K562 (cell line): ENCODE measurements around the gene GOLGA8A. TPM values are rescaled to one million over a fixed set of nuclear protein-coding genes. Genes with fewer than 3 reads are reported as not detected.
"Not testable (repeated sequence)": the region's sequence is repeated elsewhere in the genome, so short reads cannot be mapped to it uniquely, and the experiment has no call there.

ENCODE experiments used
- ATAC-seq: fragments of 200-7000 bp; cut with Tn5 transposase; 3 replicates; pipeline ENCODE4 v1.9.1; 2020; ENCODE audit warnings: moderate library complexity
- BruUV-seq: library from RNA; stranded (reverse); fragments of 400-500 nt; replicated peaks from 2 replicates; lab custom pipeline; 2021; lab: Mats Ljungman, UMichigan
- CTCF ChIA-PET: fragments of 300-600 bp; formaldehyde crosslinking; extraction: SDS; loops from one replicate; lab custom pipeline; 2021; ENCODE audit warnings: low intra/inter-chr PET ratio; lab: Yijun Ruan, JAX
- POLR2A ChIA-PET: fragments of 300-600, 350-650 bp; sonication (Branson Sonifier 250); formaldehyde crosslinking; extraction: SDS; loops from one replicate; lab custom pipeline; 2021; ENCODE audit warnings: antibody characterized with exemption, inconsistent platforms; lab: Yijun Ruan, JAX
- DNase-seq, 4 experiments: peaks; one replicate each; pipeline versions ENCODE4 v3.0.0 to v3.0.0-alpha.2; 2011 to 2018; ENCODE audit warnings: low spot score in 3 of 4, mixed read lengths in 3 of 4; ENCODE audit errors: extremely low read depth in 1 of 4
- FAIRE-seq: peaks from 2 replicates; lab custom pipeline; 2011; peaks lifted over from hg19 to GRCh38; lab: Jason Lieb, UNC
- H2AFZ ChIP-seq: 2 replicates; pipeline ENCODE4 v1.6.0; 2011; ENCODE audit warnings: low read depth, low read length, control low read depth, inconsistent platforms
- H3K27ac ChIP-seq: fragments of 200-600 bp; 3 replicates; pipeline ENCODE4 v1.8.0; 2011; ENCODE audit warnings: low read depth, mild to moderate bottlenecking, control low read depth, inconsistent platforms, low read length, moderate library complexity, mixed read lengths; ENCODE audit errors: extremely low read depth
- H3K27me3 ChIP-seq, 2 experiments: fragments of 300-600 bp in 1 of 2; 2 replicates in 1 of 2; 3 replicates in 1 of 2; pipeline versions ENCODE4 v1.6.0 to v1.8.0; 2011; ENCODE audit warnings: inconsistent platforms in 2 of 2, low read length in 2 of 2, mild to moderate bottlenecking in 1 of 2, mixed read lengths in 1 of 2, moderate library complexity in 1 of 2; ENCODE audit not compliant: control insufficient read depth in 2 of 2, insufficient read depth in 2 of 2
- H3K36me3 ChIP-seq: fragments of 300-600 bp; 3 replicates; pipeline ENCODE4 v1.8.0; 2011; ENCODE audit warnings: mild to moderate bottlenecking, low read length, inconsistent platforms; ENCODE audit not compliant: control insufficient read depth, insufficient read depth
- H3K4me1 ChIP-seq, 2 experiments: fragments of 200-600 bp in 1 of 2; replicated peaks in 1 of 2; 2 replicates in 1 of 2; 3 replicates in 1 of 2; pipeline versions ENCODE4 v1.5.1 to v1.8.0; 2011; ENCODE audit warnings: inconsistent platforms in 2 of 2, low read length in 2 of 2, mild to moderate bottlenecking in 1 of 2, mixed read lengths in 1 of 2, moderate library complexity in 1 of 2; ENCODE audit not compliant: control insufficient read depth in 2 of 2, insufficient read depth in 2 of 2
- H3K4me2 ChIP-seq: 2 replicates; pipeline ENCODE4 v1.6.1; 2011; ENCODE audit warnings: low read length, control low read depth, inconsistent platforms, mixed read lengths; ENCODE audit not compliant: insufficient read depth
- H3K4me3 ChIP-seq: fragments of 200-600 bp; sonication (generic), shearing (Covaris generic); 2 replicates; pipeline ENCODE4 v1.5.1; 2016; ENCODE audit warnings: control low read depth, inconsistent platforms
- H3K79me2 ChIP-seq: fragments of 200-600 bp; 3 replicates; pipeline ENCODE4 v1.8.0; 2011; ENCODE audit warnings: low read length, inconsistent platforms; ENCODE audit not compliant: control insufficient read depth, insufficient read depth
- H3K9ac ChIP-seq, 2 experiments: 2 replicates each; pipeline versions ENCODE4 v1.6.0 to v1.6.1; 2011; ENCODE audit warnings: low read depth in 2 of 2, low read length in 2 of 2, control low read depth in 1 of 2, inconsistent platforms in 1 of 2, mild to moderate bottlenecking in 1 of 2, mixed read lengths in 1 of 2; ENCODE audit not compliant: insufficient read depth in 1 of 2
- H3K9me1 ChIP-seq: one replicate; pipeline ENCODE4 v1.6.0; 2011; ENCODE audit warnings: inconsistent platforms, mild to moderate bottlenecking, low read length, moderate library complexity; ENCODE audit not compliant: control insufficient read depth, insufficient read depth
- H3K9me3 ChIP-seq: replicated peaks from 2 replicates; pipeline ENCODE4 v1.5.1; 2011; ENCODE audit warnings: low read depth, low read length, inconsistent platforms; ENCODE audit not compliant: control insufficient read depth, insufficient read depth
- H4K20me1 ChIP-seq: replicated peaks from 2 replicates; pipeline ENCODE4 v1.6.1; 2011; ENCODE audit warnings: low read length, inconsistent platforms, mixed read lengths; ENCODE audit not compliant: control insufficient read depth, insufficient read depth
- WGBS: fragments of 100-300 bp; shearing (Covaris generic); methylation state at CpG from one replicate; pipeline ENCODE4 v1.1.6; 2016; ENCODE audit warnings: low coverage, mixed read lengths; ENCODE audit not compliant: insufficient coverage; ENCODE audit errors: missing lambda C conversion rate; 5-methylcytosine and 5-hydroxymethylcytosine counted together
- in situ Hi-C: fragments of 300-500 bp; cut with MboI; formaldehyde crosslinking; loops from 4 replicates; pipeline ENCODE4 v1.15.0; 2018; ENCODE audit warnings: inconsistent platforms, mixed read lengths
- intact Hi-C: fragments of 100-400 bp; cut with micrococcal nuclease; formaldehyde crosslinking; loops from 2 replicates; pipeline ENCODE4 v1.14.2; 2022
- polyA plus RNA-seq, 8 experiments: library from polyadenylated mRNA; depleted of rRNA in 4 of 8; stranded (reverse) in 5 of 8; unstranded in 3 of 8; fragments of >200 nt; fragmentation: Nextera tagmentation in 2 of 8; fragmentation: Illumina TruSeq in 1 of 8; extraction: Ambion mirVana in 2 of 8; extraction: Trizol in 1 of 8; gene quantifications; 2 replicates each; pipeline versions ENCODE4 v1.2.1 to v1.2.3, GENCODE V29; 2011 to 2014; ENCODE audit warnings: inconsistent platforms in 1 of 8, missing spikeins in 1 of 8
- total RNA-seq, 7 experiments: library from RNA; depleted of rRNA in 6 of 7; stranded (reverse); fragments of >200 nt in 6 of 7; fragmentation: Illumina TruSeq in 2 of 7; extraction: Trizol in 2 of 7; gene quantifications; 2 replicates each; pipeline versions ENCODE4 v1.2.1 to v1.2.3, GENCODE V29; 2011 to 2021; ENCODE audit warnings: low replicate concordance in 1 of 7

The GOLGA8A gene
- total and polyA plus RNA-seq, 9 of the 15 experiments (the other 6 are each of a cell fraction or from before 2014, with no cell fraction given) = 11.2 to 191 (median 56.3) TPM

DNA sequence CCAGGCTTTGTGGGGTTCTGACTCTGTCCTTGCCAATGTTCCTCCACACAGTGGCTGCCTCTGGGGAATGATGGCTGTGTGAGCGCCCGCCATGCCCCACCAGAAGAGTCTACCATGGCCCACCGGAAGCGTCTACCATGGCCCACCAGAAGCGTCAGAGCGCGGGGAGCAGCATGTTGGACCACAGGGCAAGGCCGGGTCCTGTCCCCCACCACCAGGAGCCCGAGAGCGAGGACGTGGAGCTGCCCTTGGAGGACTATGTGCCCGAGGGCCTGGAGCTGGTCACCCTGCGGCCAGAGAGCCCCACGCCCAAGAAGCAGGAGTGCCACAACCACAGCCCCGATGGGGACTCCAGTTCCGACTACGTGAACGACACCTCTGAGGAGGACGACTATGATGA, 28.1 kb downstream of the GOLGA8A start:
- WGBS = no CpG with 5 or more reads among the region's 19 CpGs
- FAIRE-seq, H4K20me1 ChIP-seq, in situ Hi-C loops, POLR2A ChIA-PET, H3K27me3 ChIP-seq, BruUV-seq, H3K27ac ChIP-seq, intact Hi-C loops, H3K36me3 ChIP-seq, H3K9me1 ChIP-seq, H3K4me2 ChIP-seq, H3K79me2 ChIP-seq, H3K4me3 ChIP-seq, CTCF ChIA-PET, H3K4me1 ChIP-seq, H2AFZ ChIP-seq, H3K9me3 ChIP-seq, DNase-seq, ATAC-seq, H3K9ac ChIP-seq: not testable (repeated sequence)

- FAIRE-seq, H3K79me2 ChIP-seq, H3K36me3 ChIP-seq, H2AFZ ChIP-seq, H3K27ac ChIP-seq, in situ Hi-C loops, H4K20me1 ChIP-seq, H3K9me1 ChIP-seq, H3K4me2 ChIP-seq, intact Hi-C loops, H3K4me3 ChIP-seq, H3K9ac ChIP-seq, BruUV-seq, POLR2A ChIA-PET, H3K4me1 ChIP-seq, H3K27me3 ChIP-seq, ATAC-seq, DNase-seq, CTCF ChIA-PET, H3K9me3 ChIP-seq: not testable (repeated sequence)
- no CpG with 5 or more reads among the region's 10 CpGs for WGBS
These were observed 28.6 kb downstream of the GOLGA8A start for GRCh38 chr15:34408973-34409372.

GRCh38 chr15:34403899-34404298, 33.7 kb downstream of the GOLGA8A start:
- ATAC-seq, in situ Hi-C loops, H3K79me2 ChIP-seq, H3K4me1 ChIP-seq, FAIRE-seq, H3K4me3 ChIP-seq, CTCF ChIA-PET, H3K4me2 ChIP-seq, H3K27ac ChIP-seq, H3K36me3 ChIP-seq, BruUV-seq, H3K9me3 ChIP-seq, POLR2A ChIA-PET, DNase-seq, H4K20me1 ChIP-seq, H3K9ac ChIP-seq, H3K9me1 ChIP-seq, intact Hi-C loops, H3K27me3 ChIP-seq, H2AFZ ChIP-seq: not testable (repeated sequence)
- no CpG with 5 or more reads among the region's 3 CpGs for WGBS

GRCh38 chr15:34403160-34403598, 34.4 kb downstream of the GOLGA8A start:
- H3K9me3 ChIP-seq, H3K27me3 ChIP-seq, H3K9ac ChIP-seq, ATAC-seq, DNase-seq, intact Hi-C loops, H3K4me3 ChIP-seq, H3K4me2 ChIP-seq, BruUV-seq, in situ Hi-C loops, H3K79me2 ChIP-seq, H3K9me1 ChIP-seq, H3K27ac ChIP-seq, H4K20me1 ChIP-seq, H3K4me1 ChIP-seq, POLR2A ChIA-PET, FAIRE-seq, H2AFZ ChIP-seq, CTCF ChIA-PET, H3K36me3 ChIP-seq: not testable (repeated sequence)
- 90% methylated on average over 1 of the region's 4 CpGs for WGBS
